CD14-positive monocyte (primary cell): ENCODE measurements around the gene H2AZ2. TPM values are rescaled to one million over a fixed set of nuclear protein-coding genes. Genes with fewer than 3 reads are reported as not detected.

Source experiments
- DNase-seq, 3 donors: peaks; one replicate each; pipeline ENCODE4 v3.0.0-alpha.2; 2011 to 2022
- H2AFZ ChIP-seq: 2 replicates; pipeline ENCODE4 v1.6.0; 2012; ENCODE audit warnings: mild to moderate bottlenecking, low read depth, low read length, inconsistent platforms; ENCODE audit not compliant: insufficient read depth, poor library complexity, severe bottlenecking
- H3K27ac ChIP-seq, 2 donors: 1 replicate in 1 of 2; 2 replicates in 1 of 2; pipeline ENCODE4 v1.5.1; 2012 to 2013; ENCODE audit warnings: low read length in 2 of 2, control low read depth in 1 of 2, inconsistent platforms in 1 of 2, low read depth in 1 of 2, mild to moderate bottlenecking in 1 of 2
- H3K27me3 ChIP-seq, 2 donors: one replicate each; pipeline versions ENCODE4 v1.6.0 to v1.6.1; 2011 to 2013; ENCODE audit warnings: low read length in 2 of 2; ENCODE audit not compliant: control insufficient read depth in 2 of 2, insufficient read depth in 2 of 2
- H3K36me3 ChIP-seq, 2 donors: replicated peaks in 1 of 2; 1 replicate in 1 of 2; 2 replicates in 1 of 2; pipeline versions ENCODE4 v1.5.1 to v1.6.1; 2012 to 2013; ENCODE audit warnings: low read length in 2 of 2, control low read depth in 1 of 2, inconsistent platforms in 1 of 2, mild to moderate bottlenecking in 1 of 2; ENCODE audit not compliant: insufficient read depth in 2 of 2, control insufficient read depth in 1 of 2
- H3K4me1 ChIP-seq, 2 donors: 1 replicate in 1 of 2; 2 replicates in 1 of 2; pipeline versions ENCODE4 v1.5.1 to v1.6.1; 2012 to 2013; ENCODE audit warnings: low read length in 2 of 2, control low read depth in 1 of 2, inconsistent platforms in 1 of 2, mild to moderate bottlenecking in 1 of 2, moderate library complexity in 1 of 2; ENCODE audit not compliant: insufficient read depth in 2 of 2, control insufficient read depth in 1 of 2
- H3K4me2 ChIP-seq: replicated peaks from 2 replicates; pipeline ENCODE3; 2012; ENCODE audit warnings: low read length, moderate library complexity, mild to moderate bottlenecking; ENCODE audit not compliant: poor library complexity, severe bottlenecking; ENCODE audit errors: extremely low read depth
- H3K4me3 ChIP-seq, 3 experiments: fragments of 200-600 bp in 1 of 3; sonication (generic) in 1 of 3; replicated peaks in 1 of 3; 1 replicate in 2 of 3; 2 replicates in 1 of 3; pipeline ENCODE4 v1.5.1; 2011 to 2013; ENCODE audit warnings: low read length in 3 of 3, mild to moderate bottlenecking in 3 of 3, control low read depth in 2 of 3, low read depth in 2 of 3, inconsistent platforms in 1 of 3, moderate library complexity in 1 of 3
- H3K79me2 ChIP-seq: 2 replicates; pipeline ENCODE4 v1.6.0; 2012; ENCODE audit warnings: mild to moderate bottlenecking, control low read depth, inconsistent platforms, low read length, moderate library complexity; ENCODE audit not compliant: insufficient read depth
- H3K9ac ChIP-seq: 2 replicates; pipeline ENCODE4 v1.6.0; 2017; ENCODE audit warnings: low read length, mild to moderate bottlenecking; ENCODE audit not compliant: insufficient read depth, poor library complexity, severe bottlenecking
- H3K9me3 ChIP-seq, 2 donors: replicated peaks in 1 of 2; 1 replicate in 1 of 2; 2 replicates in 1 of 2; pipeline versions ENCODE4 v1.5.1 to v1.6.1; 2012 to 2013; ENCODE audit warnings: low read length in 2 of 2, control low read depth in 1 of 2; ENCODE audit not compliant: control insufficient read depth in 1 of 2, insufficient read depth in 1 of 2
- H4K20me1 ChIP-seq: 2 replicates; pipeline ENCODE4 v1.6.0; 2012; ENCODE audit warnings: mild to moderate bottlenecking, low read length, control low read depth, moderate library complexity; ENCODE audit not compliant: insufficient read depth
- H3K27ac Mint-ChIP-seq, 7 donors: one replicate each; pipeline ENCODE4 v1.8.0; 2020; ENCODE audit warnings: mild to moderate bottlenecking in 7 of 7, mixed read lengths in 7 of 7, moderate library complexity in 6 of 7, inconsistent platforms in 2 of 7
- H3K27me3 Mint-ChIP-seq, 3 donors: one replicate each; pipeline ENCODE4 v1.8.0; 2021 to 2022; ENCODE audit warnings: low read depth in 3 of 3, mild to moderate bottlenecking in 3 of 3, mixed read lengths in 3 of 3, moderate library complexity in 3 of 3, inconsistent platforms in 1 of 3
- H3K36me3 Mint-ChIP-seq, 2 donors: one replicate each; pipeline ENCODE4 v1.8.0; 2020; ENCODE audit warnings: mixed read lengths in 2 of 2, inconsistent platforms in 1 of 2, mild to moderate bottlenecking in 1 of 2
- H3K4me1 Mint-ChIP-seq: one replicate; pipeline ENCODE4 v1.8.0; 2020; ENCODE audit warnings: mild to moderate bottlenecking, mixed read lengths
- H3K4me3 Mint-ChIP-seq, 2 donors: one replicate each; pipeline ENCODE4 v1.8.0; 2020; ENCODE audit warnings: mild to moderate bottlenecking in 2 of 2, mixed read lengths in 2 of 2, moderate library complexity in 1 of 2
- H3K9me3 Mint-ChIP-seq, 7 donors: one replicate each; pipeline ENCODE4 v1.8.0; 2020 to 2022; ENCODE audit warnings: mixed read lengths in 7 of 7, mild to moderate bottlenecking in 6 of 7, moderate library complexity in 6 of 7, inconsistent platforms in 2 of 7
- WGBS: methylation state at CpG from one replicate; pipeline ENCODE4 v1.1.5; 2013; ENCODE audit warnings: missing lambda C conversion rate; ENCODE audit not compliant: insufficient coverage; 5-methylcytosine and 5-hydroxymethylcytosine counted together
- intact Hi-C, 2 donors: fragments of 100-400 bp; cut with micrococcal nuclease; formaldehyde crosslinking; loops; one replicate each; pipeline versions ENCODE4 v1.15.0 to v1.15.1; 2023
- polyA plus RNA-seq, 3 donors: library from polyadenylated mRNA; depleted of rRNA in 1 of 3; unstranded in 2 of 3; stranded (reverse) in 1 of 3; fragments of 300-500 nt in 2 of 3; fragments of >200 nt in 1 of 3; fragmentation: Illumina TruSeq in 2 of 3; gene quantifications; 1 replicate in 2 of 3; 2 replicates in 1 of 3; pipeline ENCODE4 v1.2.3, GENCODE V29; 2012 to 2021
- TF ChIP-seq, protein P1 (sequence below): fragments of 200-600 bp; IDR thresholded peaks from one replicate; pipeline ENCODE4 v1.8.0; 2022; ENCODE audit warnings: antibody characterized with exemption, mild to moderate bottlenecking

H2AZ2 gene
- polyA plus RNA-seq, 3 donors, result 128 to 186 (median 181) TPM

DNA sequence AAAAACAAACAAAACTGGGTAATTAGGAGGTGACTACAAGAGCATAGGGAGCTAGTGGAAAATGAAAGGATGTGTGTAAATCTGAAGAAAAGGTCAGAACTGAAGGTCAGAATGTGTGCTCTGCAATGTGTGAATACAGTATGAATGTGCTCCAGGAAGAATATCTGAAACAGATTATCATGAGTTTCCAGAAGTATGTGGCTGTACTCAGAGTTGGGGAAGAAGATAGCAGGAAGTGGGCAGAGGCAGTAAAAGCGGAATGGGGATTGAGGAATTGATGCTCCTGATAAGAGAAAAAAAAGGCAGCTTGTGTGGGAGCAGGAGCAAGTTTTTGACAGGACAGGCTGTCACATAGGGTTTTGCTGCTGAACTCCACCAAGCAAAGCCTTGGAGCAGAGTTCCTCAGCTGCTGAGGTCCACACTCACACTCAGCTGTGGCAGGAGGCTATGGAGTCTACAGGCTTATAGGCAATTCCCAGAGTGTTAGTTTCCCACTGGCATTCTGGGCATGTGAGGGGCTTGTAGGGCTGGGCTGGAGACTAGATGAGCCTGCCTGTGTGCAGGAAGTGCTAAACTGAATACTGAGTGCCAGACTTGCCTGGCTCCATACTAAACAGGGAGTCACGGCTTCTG, 22.9 kb downstream of the H2AZ2 start:
- H3K36me3 Mint-ChIP-seq, result peaks cover 30 to 48% of the 10 kb centered on the region in 2 donors
- Histone ChIP-seq H3K4me1 (peaks cover 22 to 23% of the 10 kb centered on the region in 2 donors), H3K9me3 (no peaks in the 10 kb centered on the region), H3K79me2 (peaks cover 17% of the 10 kb centered on the region), H4K20me1 (no peaks in the 10 kb centered on the region), H2AFZ (no peak overlapping the region), H3K4me3 (no peak overlapping the region), H3K9ac (peak overlapping the region; percentile 11), H3K27me3 (no peaks in the 10 kb centered on the region), H3K27ac (peak overlapping the region in 1 of 2 donors; percentile 46), H3K36me3 (peaks cover 27 to 44% of the 10 kb centered on the region in 2 donors), H3K4me2 (no peak overlapping the region)
- no peaks in the 10 kb centered on the region for H3K9me3 Mint-ChIP-seq
- H3K4me3 Mint-ChIP-seq, result no peak overlapping the region
- peak overlapping the region in 6 of 7 donors; percentile 16 to 84 (median 43) for H3K27ac Mint-ChIP-seq
- H3K27me3 Mint-ChIP-seq, result peaks cover 0 to 2% (median 1%) of the 10 kb centered on the region in 3 donors
- H3K4me1 Mint-ChIP-seq, result peaks cover 37% of the 10 kb centered on the region
- DNase-seq, result peak in 1 of 3 donors; percentile 17
- TF ChIP-seq, protein P1, sequence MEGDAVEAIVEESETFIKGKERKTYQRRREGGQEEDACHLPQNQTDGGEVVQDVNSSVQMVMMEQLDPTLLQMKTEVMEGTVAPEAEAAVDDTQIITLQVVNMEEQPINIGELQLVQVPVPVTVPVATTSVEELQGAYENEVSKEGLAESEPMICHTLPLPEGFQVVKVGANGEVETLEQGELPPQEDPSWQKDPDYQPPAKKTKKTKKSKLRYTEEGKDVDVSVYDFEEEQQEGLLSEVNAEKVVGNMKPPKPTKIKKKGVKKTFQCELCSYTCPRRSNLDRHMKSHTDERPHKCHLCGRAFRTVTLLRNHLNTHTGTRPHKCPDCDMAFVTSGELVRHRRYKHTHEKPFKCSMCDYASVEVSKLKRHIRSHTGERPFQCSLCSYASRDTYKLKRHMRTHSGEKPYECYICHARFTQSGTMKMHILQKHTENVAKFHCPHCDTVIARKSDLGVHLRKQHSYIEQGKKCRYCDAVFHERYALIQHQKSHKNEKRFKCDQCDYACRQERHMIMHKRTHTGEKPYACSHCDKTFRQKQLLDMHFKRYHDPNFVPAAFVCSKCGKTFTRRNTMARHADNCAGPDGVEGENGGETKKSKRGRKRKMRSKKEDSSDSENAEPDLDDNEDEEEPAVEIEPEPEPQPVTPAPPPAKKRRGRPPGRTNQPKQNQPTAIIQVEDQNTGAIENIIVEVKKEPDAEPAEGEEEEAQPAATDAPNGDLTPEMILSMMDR, result no peak
- intact Hi-C loops, result no loop called here
- WGBS, result 50% methylated on average over 2 of the region's 2 CpGs

DNA sequence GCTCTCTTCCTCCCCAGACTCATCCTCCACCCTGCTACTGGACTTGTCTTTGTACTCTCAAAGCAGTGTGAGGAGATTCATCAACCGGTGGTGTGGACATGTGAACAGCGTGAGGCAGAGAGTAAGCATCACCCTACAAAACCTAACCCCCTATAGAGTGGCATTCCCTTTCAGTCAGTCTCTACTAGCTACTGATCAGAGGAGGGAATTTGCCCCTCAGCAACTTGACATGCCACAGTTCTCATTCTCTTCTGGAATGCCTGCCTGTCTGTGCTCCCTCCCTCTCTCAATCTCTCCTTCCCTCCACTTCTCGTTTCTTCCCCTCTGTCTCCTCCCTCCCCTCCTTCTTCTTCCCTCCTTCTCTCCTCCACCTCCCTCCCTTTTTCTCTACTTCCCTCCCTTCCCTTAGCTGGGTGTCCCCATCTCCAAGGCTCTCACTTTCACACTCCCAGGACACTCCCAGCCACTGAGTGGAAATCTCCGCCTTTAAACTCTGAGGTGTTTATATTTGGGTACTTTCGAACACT, 24.6 kb downstream of the H2AZ2 start:
- H2AFZ ChIP-seq, result no peak overlapping the region
- Mint-ChIP-seq H3K27ac (peak overlapping the region in 2 of 7 donors; percentile 59 to 66), H3K27me3 (peaks cover 0 to 2% (median 1%) of the 10 kb centered on the region in 3 donors), H3K4me3 (no peak overlapping the region), H3K9me3 (no peaks in the 10 kb centered on the region), H3K4me1 (peaks cover 37% of the 10 kb centered on the region), H3K36me3 (peaks cover 14 to 31% of the 10 kb centered on the region in 2 donors)
- TF ChIP-seq, protein P1, result no peak
- H3K79me2 ChIP-seq, result peaks cover 5% of the 10 kb centered on the region
- intact Hi-C loops, result no loop called here
- H3K4me1 ChIP-seq, result peaks cover 22 to 23% of the 10 kb centered on the region in 2 donors
- H3K9ac ChIP-seq, result no peak overlapping the region
- H3K27me3 ChIP-seq, result no peaks in the 10 kb centered on the region
- H3K4me2 ChIP-seq, result no peak overlapping the region
- no peaks in the 10 kb centered on the region for H4K20me1 ChIP-seq
- H3K4me3 ChIP-seq, result no peak overlapping the region
- no peak for DNase-seq
- H3K9me3 ChIP-seq, result no peaks in the 10 kb centered on the region
- H3K36me3 ChIP-seq, result peaks cover 11 to 27% of the 10 kb centered on the region in 2 donors
- WGBS, result 67% methylated on average over 3 of the region's 5 CpGs
- H3K27ac ChIP-seq, result peak overlapping the region in 1 of 2 donors; percentile 23
